ACC112 (cell line): ENCODE measurements around the gene PKN3.

ENCODE experiments used
- H2AFZ ChIP-seq: fragments of 200-600 bp; sonication (generic); one replicate; pipeline ENCODE4 v1.6.0; 2017; ENCODE audit warnings: antibody characterized with exemption, low read length; ENCODE audit not compliant: unreplicated experiment
- H3K27ac ChIP-seq: fragments of 200-600 bp; sonication (generic); 2 replicates; pipeline ENCODE4 v1.5.1; 2014; ENCODE audit warnings: low read depth, mild to moderate bottlenecking, antibody characterized with exemption, low read length, moderate library complexity
- H3K27me3 ChIP-seq: fragments of 200-600 bp; sonication (generic); 2 replicates; pipeline ENCODE4 v1.6.1; 2014; ENCODE audit warnings: mild to moderate bottlenecking, antibody characterized with exemption, low read length, moderate library complexity, mixed read lengths; ENCODE audit not compliant: insufficient read depth
- H3K36me3 ChIP-seq: fragments of 200-600 bp; sonication (generic); 2 replicates; pipeline ENCODE4 v1.6.1; 2016; ENCODE audit warnings: mild to moderate bottlenecking, antibody characterized with exemption, low read length, moderate library complexity, mixed read lengths; ENCODE audit not compliant: insufficient read depth
- H3K4me1 ChIP-seq: fragments of 200-600 bp; sonication (generic); one replicate; pipeline ENCODE4 v1.6.1; 2016; ENCODE audit warnings: low read length, mixed read lengths; ENCODE audit not compliant: insufficient read depth, unreplicated experiment, control insufficient read depth
- H3K4me3 ChIP-seq: fragments of 200-600 bp; sonication (generic); 2 replicates; pipeline ENCODE4 v1.5.1; 2014; ENCODE audit warnings: mild to moderate bottlenecking, low read depth, low read length
- H3K79me2 ChIP-seq: fragments of 200-600 bp; sonication (generic); one replicate; pipeline ENCODE4 v1.6.0; 2016; ENCODE audit warnings: low read length; ENCODE audit not compliant: control insufficient read depth, unreplicated experiment, insufficient read depth

PKN3 gene

GRCh38 chr9:128706045-128706444, 3.7 kb downstream of the PKN3 start:
- H3K27ac ChIP-seq: no peak overlapping the region
- no peaks in the 10 kb centered on the region for H3K27me3 ChIP-seq
- H3K4me1 ChIP-seq: no peaks in the 10 kb centered on the region
- H3K4me3 ChIP-seq: no peak overlapping the region
- no peak overlapping the region for H2AFZ ChIP-seq
- H3K36me3 ChIP-seq: no peaks in the 10 kb centered on the region
- H3K79me2 ChIP-seq: no peaks in the 10 kb centered on the region

GRCh38 chr9:128706671-128707381, 4.5 kb downstream of the PKN3 start:
- no peak overlapping the region for H2AFZ ChIP-seq
- no peak overlapping the region for H3K27ac ChIP-seq
- H3K79me2 ChIP-seq: no peaks in the 10 kb centered on the region
- H3K4me1 ChIP-seq: no peaks in the 10 kb centered on the region
- H3K4me3 ChIP-seq: no peak overlapping the region
- H3K27me3 ChIP-seq: no peaks in the 10 kb centered on the region
- no peaks in the 10 kb centered on the region for H3K36me3 ChIP-seq

- Histone ChIP-seq H3K27ac (no peak overlapping the region), H3K79me2 (no peaks in the 10 kb centered on the region), H2AFZ (no peak overlapping the region), H3K36me3 (no peaks in the 10 kb centered on the region), H3K4me3 (no peak overlapping the region), H3K27me3 (no peaks in the 10 kb centered on the region), H3K4me1 (no peaks in the 10 kb centered on the region)
These were observed 5.1 kb downstream of the PKN3 start for GRCh38 chr9:128707446-128707845.

GRCh38 chr9:128712451-128713410, 10.4 kb downstream of the PKN3 start:
- Histone ChIP-seq H3K4me3 (no peak overlapping the region), H3K4me1 (no peaks in the 10 kb centered on the region), H3K27me3 (no peaks in the 10 kb centered on the region), H3K36me3 (no peaks in the 10 kb centered on the region), H3K79me2 (no peaks in the 10 kb centered on the region), H3K27ac (no peak overlapping the region), H2AFZ (no peak overlapping the region)

GRCh38 chr9:128713411-128713780, 11.1 kb downstream of the PKN3 start:
- Histone ChIP-seq H3K27me3 (no peaks in the 10 kb centered on the region), H3K4me3 (no peak overlapping the region), H3K36me3 (no peaks in the 10 kb centered on the region), H3K27ac (no peak overlapping the region), H3K79me2 (no peaks in the 10 kb centered on the region), H3K4me1 (no peaks in the 10 kb centered on the region), H2AFZ (no peak overlapping the region)

- no peaks in the 10 kb centered on the region for H3K36me3 ChIP-seq
- H2AFZ ChIP-seq: no peak overlapping the region
- H3K27me3 ChIP-seq: no peaks in the 10 kb centered on the region
- H3K4me3 ChIP-seq: no peak overlapping the region
- no peaks in the 10 kb centered on the region for H3K4me1 ChIP-seq
- H3K27ac ChIP-seq: no peak overlapping the region
- no peaks in the 10 kb centered on the region for H3K79me2 ChIP-seq
These were observed 11.8 kb downstream of the PKN3 start for GRCh38 chr9:128713941-128714573.

- Histone ChIP-seq H3K4me3 (no peak overlapping the region), H3K36me3 (no peaks in the 10 kb centered on the region), H3K27ac (no peak overlapping the region), H2AFZ (no peak overlapping the region), H3K4me1 (no peaks in the 10 kb centered on the region), H3K27me3 (no peaks in the 10 kb centered on the region), H3K79me2 (no peaks in the 10 kb centered on the region)
These were observed 12.5 kb downstream of the PKN3 start for GRCh38 chr9:128714586-128715435.

GRCh38 chr9:128715436-128715750, 13.1 kb downstream of the PKN3 start:
- H3K79me2 ChIP-seq: no peaks in the 10 kb centered on the region
- no peak overlapping the region for H3K27ac ChIP-seq
- no peaks in the 10 kb centered on the region for H3K4me1 ChIP-seq
- H3K4me3 ChIP-seq: no peak overlapping the region
- H3K36me3 ChIP-seq: no peaks in the 10 kb centered on the region
- H3K27me3 ChIP-seq: no peaks in the 10 kb centered on the region
- no peak overlapping the region for H2AFZ ChIP-seq

GRCh38 chr9:128716581-128717254, 14.4 kb downstream of the PKN3 start:
- Histone ChIP-seq H3K36me3 (no peaks in the 10 kb centered on the region), H3K27ac (no peak overlapping the region), H2AFZ (no peak overlapping the region), H3K79me2 (no peaks in the 10 kb centered on the region), H3K4me1 (no peaks in the 10 kb centered on the region), H3K27me3 (no peaks in the 10 kb centered on the region), H3K4me3 (no peak overlapping the region)

- H3K27ac ChIP-seq: no peak overlapping the region
These were observed 15.7 kb downstream of the PKN3 start for GRCh38 chr9:128718047-128718446.

More at GRCh38 chr9:128718047-128718446, 15.7 kb downstream of the PKN3 start:
- H3K27me3 ChIP-seq: no peaks in the 10 kb centered on the region
- H3K4me3 ChIP-seq: no peak overlapping the region
- H3K36me3 ChIP-seq: no peaks in the 10 kb centered on the region
- no peaks in the 10 kb centered on the region for H3K79me2 ChIP-seq
- H3K4me1 ChIP-seq: no peaks in the 10 kb centered on the region
- no peak overlapping the region for H2AFZ ChIP-seq
